ENCODE measurements around the gene BICRAL.
"Not testable (repeated sequence)": the region's sequence is repeated elsewhere in the genome, so short reads cannot be mapped to it uniquely, and the experiment has no call there.

Gene BICRAL

GRCh38 chr6:42797696-42798095 is 15.8 kb downstream of the BICRAL start:
- H3K27ac ChIP-seq (ENCODE audit: low read depth, low read length); H3K36me3 ChIP-seq (ENCODE audit: insufficient read depth, low read length); H3K27me3 ChIP-seq (ENCODE audit: insufficient read depth, low read length); H2AFZ ChIP-seq (ENCODE audit: low read length, unreplicated experiment); H3K4me3 ChIP-seq (ENCODE audit: low read depth, low read length); H3K79me2 ChIP-seq (ENCODE audit: control insufficient read depth, insufficient read depth, low read length, unreplicated experiment): not testable (repeated sequence)
- H3K4me1 ChIP-seq (ENCODE audit: control insufficient read depth, insufficient read depth, low read length, unreplicated experiment) = peaks cover 25% of the 10 kb centered on the region

GRCh38 chr6:42805297-42805861 is 23.5 kb downstream of the BICRAL start:
- peaks cover 11% of the 10 kb centered on the region for H3K4me1 ChIP-seq (ENCODE audit: control insufficient read depth, insufficient read depth, low read length, unreplicated experiment)
- no peak overlapping the region for H3K27ac ChIP-seq (ENCODE audit: low read depth, low read length)
- H3K36me3 ChIP-seq (ENCODE audit: insufficient read depth, low read length) = no peaks in the 10 kb centered on the region
- no peaks in the 10 kb centered on the region for H3K27me3 ChIP-seq (ENCODE audit: insufficient read depth, low read length)
- no peak overlapping the region for H3K4me3 ChIP-seq (ENCODE audit: low read depth, low read length)
- H3K79me2 ChIP-seq (ENCODE audit: control insufficient read depth, insufficient read depth, low read length, unreplicated experiment) = no peaks in the 10 kb centered on the region
- no peak overlapping the region for H2AFZ ChIP-seq (ENCODE audit: low read length, unreplicated experiment)

GRCh38 chr6:42806359-42806758 is 24.5 kb downstream of the BICRAL start:
- H3K4me1 ChIP-seq (ENCODE audit: control insufficient read depth, insufficient read depth, low read length, unreplicated experiment); H3K36me3 ChIP-seq (ENCODE audit: insufficient read depth, low read length); H3K79me2 ChIP-seq (ENCODE audit: control insufficient read depth, insufficient read depth, low read length, unreplicated experiment); H3K27me3 ChIP-seq (ENCODE audit: insufficient read depth, low read length); H2AFZ ChIP-seq (ENCODE audit: low read length, unreplicated experiment); H3K27ac ChIP-seq (ENCODE audit: low read depth, low read length); H3K4me3 ChIP-seq (ENCODE audit: low read depth, low read length): not testable (repeated sequence)

GRCh38 chr6:42808492-42809483 is 26.9 kb downstream of the BICRAL start:
- no peaks in the 10 kb centered on the region for H3K36me3 ChIP-seq (ENCODE audit: insufficient read depth, low read length)
- H2AFZ ChIP-seq (ENCODE audit: low read length, unreplicated experiment) = no peak overlapping the region
- H3K27ac ChIP-seq (ENCODE audit: low read depth, low read length) = no peak overlapping the region
- H3K79me2 ChIP-seq (ENCODE audit: control insufficient read depth, insufficient read depth, low read length, unreplicated experiment) = no peaks in the 10 kb centered on the region
- no peaks in the 10 kb centered on the region for H3K27me3 ChIP-seq (ENCODE audit: insufficient read depth, low read length)
- H3K4me1 ChIP-seq (ENCODE audit: control insufficient read depth, insufficient read depth, low read length, unreplicated experiment) = no peaks in the 10 kb centered on the region
- no peak overlapping the region for H3K4me3 ChIP-seq (ENCODE audit: low read depth, low read length)

- no peaks in the 10 kb centered on the region for H3K27me3 ChIP-seq (ENCODE audit: insufficient read depth, low read length)
- H3K36me3 ChIP-seq (ENCODE audit: insufficient read depth, low read length) = no peaks in the 10 kb centered on the region
- no peaks in the 10 kb centered on the region for H3K79me2 ChIP-seq (ENCODE audit: control insufficient read depth, insufficient read depth, low read length, unreplicated experiment)
- no peaks in the 10 kb centered on the region for H3K4me1 ChIP-seq (ENCODE audit: control insufficient read depth, insufficient read depth, low read length, unreplicated experiment)
- no peak overlapping the region for H3K27ac ChIP-seq (ENCODE audit: low read depth, low read length)
- H2AFZ ChIP-seq (ENCODE audit: low read length, unreplicated experiment) = no peak overlapping the region
- no peak overlapping the region for H3K4me3 ChIP-seq (ENCODE audit: low read depth, low read length)
Measured at GRCh38 chr6:42813074-42813645, 31.3 kb downstream of the BICRAL start.

GRCh38 chr6:42813906-42814444 is 32.1 kb downstream of the BICRAL start:
- H3K36me3 ChIP-seq (ENCODE audit: insufficient read depth, low read length) = no peaks in the 10 kb centered on the region
- H3K79me2 ChIP-seq (ENCODE audit: control insufficient read depth, insufficient read depth, low read length, unreplicated experiment) = no peaks in the 10 kb centered on the region
- no peak overlapping the region for H3K27ac ChIP-seq (ENCODE audit: low read depth, low read length)
- no peaks in the 10 kb centered on the region for H3K27me3 ChIP-seq (ENCODE audit: insufficient read depth, low read length)
- no peak overlapping the region for H2AFZ ChIP-seq (ENCODE audit: low read length, unreplicated experiment)
- H3K4me3 ChIP-seq (ENCODE audit: low read depth, low read length) = no peak overlapping the region
- H3K4me1 ChIP-seq (ENCODE audit: control insufficient read depth, insufficient read depth, low read length, unreplicated experiment) = no peaks in the 10 kb centered on the region

GRCh38 chr6:42815726-42816125 is 33.9 kb downstream of the BICRAL start:
- not testable (repeated sequence) for H2AFZ ChIP-seq (ENCODE audit: low read length, unreplicated experiment); H3K79me2 ChIP-seq (ENCODE audit: control insufficient read depth, insufficient read depth, low read length, unreplicated experiment); H3K36me3 ChIP-seq (ENCODE audit: insufficient read depth, low read length); H3K27ac ChIP-seq (ENCODE audit: low read depth, low read length); H3K4me1 ChIP-seq (ENCODE audit: control insufficient read depth, insufficient read depth, low read length, unreplicated experiment); H3K4me3 ChIP-seq (ENCODE audit: low read depth, low read length); H3K27me3 ChIP-seq (ENCODE audit: insufficient read depth, low read length)

- H3K4me3 ChIP-seq (ENCODE audit: low read depth, low read length) = no peak overlapping the region
- no peaks in the 10 kb centered on the region for H3K36me3 ChIP-seq (ENCODE audit: insufficient read depth, low read length)
- H3K27ac ChIP-seq (ENCODE audit: low read depth, low read length) = no peak overlapping the region
- no peak overlapping the region for H2AFZ ChIP-seq (ENCODE audit: low read length, unreplicated experiment)
- no peaks in the 10 kb centered on the region for H3K79me2 ChIP-seq (ENCODE audit: control insufficient read depth, insufficient read depth, low read length, unreplicated experiment)
- H3K4me1 ChIP-seq (ENCODE audit: control insufficient read depth, insufficient read depth, low read length, unreplicated experiment) = peaks cover 10% of the 10 kb centered on the region
- no peaks in the 10 kb centered on the region for H3K27me3 ChIP-seq (ENCODE audit: insufficient read depth, low read length)
Measured at GRCh38 chr6:42817907-42818306, 36.1 kb downstream of the BICRAL start.

- H3K4me1 ChIP-seq (ENCODE audit: control insufficient read depth, insufficient read depth, low read length, unreplicated experiment) = peaks cover 10% of the 10 kb centered on the region
- no peak overlapping the region for H3K27ac ChIP-seq (ENCODE audit: low read depth, low read length)
- H3K79me2 ChIP-seq (ENCODE audit: control insufficient read depth, insufficient read depth, low read length, unreplicated experiment) = no peaks in the 10 kb centered on the region
Measured at GRCh38 chr6:42818416-42818815, 36.6 kb downstream of the BICRAL start.

GRCh38 chr6:42818878-42819277 is 37.0 kb downstream of the BICRAL start:
- Histone ChIP-seq H2AFZ (ENCODE audit: low read length, unreplicated experiment) (no peak overlapping the region), H3K27me3 (ENCODE audit: insufficient read depth, low read length) (no peaks in the 10 kb centered on the region), H3K27ac (ENCODE audit: low read depth, low read length) (no peak overlapping the region), H3K79me2 (ENCODE audit: control insufficient read depth, insufficient read depth, low read length, unreplicated experiment) (no peaks in the 10 kb centered on the region), H3K36me3 (ENCODE audit: insufficient read depth, low read length) (no peaks in the 10 kb centered on the region), H3K4me1 (ENCODE audit: control insufficient read depth, insufficient read depth, low read length, unreplicated experiment) (peaks cover 10% of the 10 kb centered on the region), H3K4me3 (ENCODE audit: low read depth, low read length) (no peak overlapping the region)

More at GRCh38 chr6:42818416-42818815, 36.6 kb downstream of the BICRAL start:
- H2AFZ ChIP-seq (ENCODE audit: low read length, unreplicated experiment) = no peak overlapping the region
- H3K27me3 ChIP-seq (ENCODE audit: insufficient read depth, low read length) = no peaks in the 10 kb centered on the region
- no peaks in the 10 kb centered on the region for H3K36me3 ChIP-seq (ENCODE audit: insufficient read depth, low read length)
- no peak overlapping the region for H3K4me3 ChIP-seq (ENCODE audit: low read depth, low read length)

All from ACC112 (cell line).